PFSK-1 (cell line): ENCODE measurements around the gene KTN1.

Experiments
- POLR2AphosphoS5 ChIP-seq: IDR thresholded peaks from 2 replicates; pipeline ENCODE4 v1.6.1; 2012; ENCODE audit warnings: low read depth, mild to moderate bottlenecking, control low read depth, low read length, moderate library complexity
- TAF1 ChIP-seq: IDR thresholded peaks from 2 replicates; pipeline ENCODE4 v1.6.1; 2012; ENCODE audit warnings: low read length, control low read depth, borderline replicate concordance; ENCODE audit not compliant: insufficient read depth

- TF ChIP-seq TAF1 (no peak), POLR2AphosphoS5 (no peak)
These were observed 131.3 kb downstream of the KTN1 start for GRCh38 chr14:55711175-55711811.
